ENCODE measurements around the gene EVC2.

GRCh38 chr4:5573965-5574364 is 134.4 kb downstream of the EVC2 start:
- TF ChIP-seq CTCF (IDR thresholded peaks at IDR 0.05; ENCODE audit: low read depth, low read length) = no peak
- no peak for TF ChIP-seq EZH2phosphoT487 (IDR thresholded peaks at IDR 0.05; ENCODE audit: low read depth)

Measured in OCI-LY3 (cell line).